Posterior vena cava (tissue), 2 donors: ENCODE measurements around the gene ANKRD35. TPM values are rescaled to one million over a fixed set of nuclear protein-coding genes. Genes with fewer than 3 reads are reported as not detected.

ENCODE experiments used
- DNase-seq: peaks from one replicate; pipeline ENCODE4 v3.0.0-alpha.2; 2020; ENCODE audit warnings: low spot score
- intact Hi-C, 2 donors: fragments of 100-400 bp; cut with DNase I; formaldehyde crosslinking; loops; one replicate each; pipeline versions ENCODE4 v1.14.1 to v1.14.2; 2022 to 2023
- total RNA-seq, 2 donors: library from RNA; stranded (reverse); fragmentation: NEBNext Ultra II Directional; extraction: Animal tissue kit (Norgen Biotek cat#: 25700); gene quantifications; one replicate each; pipeline ENCODE4 v1.2.1, GENCODE V29; 2021
- donor health status: DM: yes; HTN: yes; CAD: no.
- donor health status: DM: yes; HTN: yes; CAD: no.

ANKRD35 gene
- total RNA-seq, 2 donors from 2014 or later, result 5.0 to 7.0 TPM

DNA sequence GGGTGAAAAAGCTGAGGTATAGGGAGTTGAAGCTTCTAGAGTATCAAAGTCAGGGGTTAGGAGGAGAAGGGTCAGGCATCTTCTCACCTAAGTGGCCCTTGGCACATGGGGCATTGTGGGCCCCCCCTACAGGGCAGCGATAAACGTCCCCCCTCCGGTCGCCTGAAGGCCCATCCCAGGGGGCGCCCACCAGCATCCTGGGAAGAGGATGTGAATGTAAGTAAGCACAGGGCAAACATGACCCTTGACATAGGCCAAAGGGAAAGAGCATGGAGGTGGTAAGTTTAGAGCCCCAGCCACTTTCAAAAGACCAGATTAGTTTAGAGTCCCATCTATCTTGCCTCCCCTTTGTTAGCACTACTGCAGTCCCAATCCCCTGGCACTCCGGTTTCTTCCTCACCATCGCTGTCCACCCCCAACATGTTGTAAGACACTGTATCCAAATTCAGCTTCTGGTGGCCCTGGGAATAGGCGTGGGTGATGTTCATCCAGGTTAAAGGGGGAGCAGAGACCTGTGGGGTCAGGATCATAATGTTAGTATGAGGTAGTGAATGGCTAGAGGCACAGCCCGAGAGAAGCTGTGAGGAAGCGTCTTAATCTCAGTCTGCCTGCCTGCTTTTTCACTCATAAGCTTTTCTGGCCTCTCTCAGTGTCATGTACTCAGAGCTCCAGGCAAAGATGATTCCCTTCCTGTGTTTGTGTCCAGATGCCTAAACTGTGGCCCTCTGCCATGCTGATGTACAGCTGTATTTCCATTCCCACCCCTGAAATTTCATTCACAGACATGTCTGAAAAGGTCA, 21.5 kb upstream of the ANKRD35 start:
- peak; percentile 52 for DNase-seq
- intact Hi-C loops, result no loop called here

DNA sequence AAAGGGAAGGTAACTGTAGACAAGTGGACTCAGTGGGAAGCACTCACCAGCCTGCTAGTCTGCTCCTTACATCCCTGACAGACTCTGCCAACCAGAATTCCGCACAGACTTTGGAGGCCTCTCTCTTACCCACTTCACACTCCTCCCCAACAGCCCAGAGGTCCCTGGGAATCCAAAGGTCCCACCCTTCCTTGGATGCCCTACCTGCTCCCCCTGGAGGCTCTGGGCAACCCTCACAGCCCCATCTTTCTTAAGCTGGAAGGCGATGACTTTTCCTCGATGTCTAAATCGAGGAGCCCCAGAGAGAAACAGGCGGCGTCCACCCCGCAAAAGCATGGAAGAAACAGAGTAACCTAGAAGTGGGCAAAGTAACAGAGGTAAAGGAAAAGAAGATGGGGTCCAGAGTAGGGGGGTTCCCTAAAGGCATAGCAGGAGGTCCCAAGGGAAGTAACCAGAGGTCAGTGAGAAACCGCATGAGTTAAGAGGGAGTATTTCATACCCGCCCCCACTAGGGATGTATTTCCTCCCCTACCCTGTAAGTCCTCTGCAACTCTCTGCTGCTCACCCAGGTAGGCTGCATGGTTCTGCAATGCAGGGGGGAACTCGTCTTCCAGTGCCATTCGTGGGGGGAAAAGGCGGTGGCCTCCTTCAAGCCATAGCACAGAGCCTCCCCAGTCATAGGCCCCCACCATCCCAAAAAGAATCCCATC, 15.8 kb upstream of the ANKRD35 start:
- DNase-seq, result no peak
- intact Hi-C loops, result no loop called here

DNA sequence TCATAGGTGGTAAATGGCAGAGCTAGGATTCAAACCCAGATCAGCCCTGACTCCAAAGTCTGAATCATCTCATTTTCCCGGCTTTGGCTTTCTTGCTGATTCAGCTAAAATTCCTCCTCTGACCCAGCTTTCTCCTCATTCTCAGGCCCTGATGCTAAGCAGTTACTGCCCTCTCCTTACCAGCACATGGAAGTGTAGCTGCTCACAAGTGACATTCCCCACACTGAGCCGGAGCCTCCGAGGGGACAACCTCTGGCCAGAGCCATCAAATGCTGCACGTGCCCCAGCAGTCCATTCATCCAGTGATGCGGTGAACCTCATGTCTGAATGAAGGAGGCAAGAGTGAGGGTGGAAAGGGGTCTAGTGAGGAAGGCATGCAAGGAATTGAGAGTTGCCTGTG, 13.1 kb upstream of the ANKRD35 start:
- intact Hi-C loops, result no loop called here

DNA sequence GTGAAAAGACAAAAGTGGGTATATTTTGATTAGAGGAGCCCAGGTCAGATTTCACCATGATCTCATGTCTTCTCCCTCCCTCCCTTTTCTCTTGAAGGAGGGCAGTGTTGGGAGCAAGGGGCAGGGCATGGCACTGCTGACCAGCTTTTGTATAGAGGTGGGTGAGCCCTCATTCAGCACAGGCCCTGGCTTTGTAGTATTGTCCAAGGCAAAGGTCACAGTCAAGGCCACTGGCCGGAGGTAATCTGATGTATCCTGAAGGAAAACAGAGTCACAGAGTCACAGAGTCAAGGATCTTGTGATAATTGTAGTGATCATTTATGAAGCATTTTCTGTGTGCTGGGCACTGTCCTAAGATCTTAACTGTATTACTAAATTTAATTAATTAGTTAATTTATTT, 12.3 kb upstream of the ANKRD35 start:
- intact Hi-C loops, result no loop called here
- DNase-seq, result no peak

More for the DNA sequence above, 13.1 kb upstream of the ANKRD35 start:
- no peak for DNase-seq

DNA sequence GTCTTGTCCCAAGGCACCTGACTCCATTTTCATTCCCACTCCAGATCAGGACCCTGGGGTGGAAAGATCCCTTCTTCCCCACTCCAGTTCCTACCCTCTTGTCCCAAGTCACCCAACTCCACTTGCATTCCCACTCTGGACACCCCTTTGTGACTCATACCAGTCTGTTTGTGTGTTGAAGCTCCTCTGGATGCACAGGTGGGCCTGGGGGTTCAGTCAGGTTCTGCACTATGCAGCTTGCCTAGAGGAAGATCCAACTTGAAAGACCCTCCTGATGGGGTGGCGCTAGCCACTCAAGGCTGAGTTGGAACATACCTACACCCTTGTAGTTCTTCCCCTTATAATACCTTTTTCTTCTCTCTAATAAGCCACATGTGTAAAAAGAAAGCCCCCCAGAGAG, 9.8 kb upstream of the ANKRD35 start:
- intact Hi-C loops, result no loop called here
- DNase-seq, result no peak

DNA sequence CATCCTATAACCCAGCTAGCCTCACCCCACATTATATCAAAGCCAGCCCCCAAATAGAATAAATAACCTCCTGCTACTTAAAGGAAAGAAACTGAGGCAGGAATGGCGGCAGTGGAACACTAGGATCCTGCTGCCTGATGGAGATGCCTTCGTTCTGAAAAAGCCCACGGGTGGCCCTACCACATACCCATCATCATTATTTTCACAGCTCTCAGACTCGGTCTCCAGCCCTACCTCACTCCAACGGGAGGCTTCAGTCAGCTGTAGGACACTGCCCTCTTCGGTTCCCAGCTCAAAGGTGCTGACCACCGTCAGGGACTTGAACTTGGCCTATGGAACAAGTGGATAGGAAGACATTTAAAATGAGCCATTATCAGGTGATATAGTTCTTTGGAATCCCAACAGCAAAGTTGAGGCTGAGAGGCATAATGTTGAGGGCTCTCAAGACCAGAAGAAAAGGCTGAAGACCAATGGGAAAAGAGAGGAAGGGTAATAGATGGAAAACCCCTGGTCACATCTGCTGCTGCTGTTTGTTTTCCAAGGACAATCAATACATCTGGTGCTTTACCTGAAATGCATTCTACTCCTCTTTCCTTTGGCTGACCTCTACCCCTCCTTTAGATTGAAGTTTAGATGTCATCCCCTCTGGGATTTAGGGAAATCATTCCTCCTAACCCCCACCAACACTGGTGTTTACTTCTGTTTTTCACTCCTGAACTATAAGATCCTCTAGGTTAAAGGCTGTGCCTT, 7.8 kb upstream of the ANKRD35 start:
- DNase-seq, result no peak
- intact Hi-C loops, result no loop called here

DNA sequence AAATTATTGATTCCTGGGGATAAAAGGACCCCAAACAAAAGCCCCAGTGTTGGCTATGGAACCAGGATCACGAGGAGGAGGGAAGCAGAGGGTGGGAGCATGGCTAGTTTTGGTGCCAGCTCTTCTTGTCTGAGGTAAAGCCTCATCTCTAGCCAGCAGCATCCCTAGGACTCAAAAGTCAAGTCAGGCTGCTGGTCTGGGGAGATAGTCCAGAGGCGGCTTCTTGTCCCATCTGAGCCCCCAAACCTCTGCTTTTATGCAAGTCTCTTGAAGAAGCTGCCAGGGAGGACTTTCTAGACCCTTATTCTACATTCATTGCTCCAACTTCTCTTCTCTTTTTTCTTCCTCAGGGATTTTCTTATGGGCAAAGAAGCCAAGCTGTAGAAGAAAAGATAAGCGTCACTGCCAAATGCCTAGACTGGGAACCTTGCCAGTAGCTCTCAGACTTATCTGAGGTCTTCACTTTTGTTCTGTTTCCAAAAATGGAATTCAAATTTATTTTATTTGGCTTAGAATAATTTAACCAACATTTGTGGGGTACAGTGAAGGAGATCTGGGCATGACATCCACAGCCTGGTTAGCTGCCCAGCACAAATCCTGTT, 6.9 kb upstream of the ANKRD35 start:
- intact Hi-C loops, result no loop called here
- no peak for DNase-seq

DNA sequence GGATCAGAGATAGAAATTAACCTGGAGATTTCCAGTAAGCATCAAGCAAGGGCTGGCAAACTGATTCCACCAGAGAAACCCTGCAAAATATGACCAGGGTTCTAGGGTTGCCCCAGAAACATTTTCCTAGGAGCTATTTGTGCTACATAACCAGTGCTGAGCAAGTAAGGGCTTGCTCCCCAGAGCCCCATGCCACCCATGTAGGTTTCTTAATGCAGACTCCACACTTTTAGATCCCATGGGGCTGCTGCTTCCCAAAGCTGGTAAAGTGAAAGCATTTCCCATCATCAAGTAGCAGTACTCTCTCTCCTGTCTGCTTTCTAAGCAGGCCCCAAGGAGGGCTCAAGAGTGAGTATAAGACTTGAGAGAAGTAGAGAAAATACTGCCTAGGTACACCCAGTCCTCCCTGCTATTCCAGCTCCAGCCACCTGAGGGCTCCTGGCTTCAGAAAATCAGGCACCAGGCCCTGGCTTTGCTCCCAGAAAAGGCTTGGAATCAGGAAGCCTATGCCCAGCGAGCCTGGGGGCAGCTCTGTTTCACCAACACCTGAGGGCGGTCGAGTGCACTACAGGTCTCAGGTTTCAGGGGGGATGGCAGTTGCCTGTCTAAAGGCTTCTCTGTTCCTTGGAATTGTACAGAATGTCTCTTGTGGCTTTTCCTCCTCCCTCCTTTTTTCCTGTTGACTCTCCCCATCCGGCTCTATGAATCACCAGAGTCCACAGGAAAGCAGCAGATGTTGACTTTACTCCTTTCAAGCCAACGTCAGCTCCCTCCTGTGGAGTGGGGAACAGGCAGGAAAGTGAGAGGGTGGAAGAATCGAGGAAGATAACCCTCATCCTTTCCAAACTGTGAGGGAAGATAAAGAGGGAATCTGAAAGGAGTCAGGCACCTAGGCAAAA, 6.2 kb upstream of the ANKRD35 start:
- DNase-seq, result peak; percentile 95
- intact Hi-C loops, result no loop called here

DNA sequence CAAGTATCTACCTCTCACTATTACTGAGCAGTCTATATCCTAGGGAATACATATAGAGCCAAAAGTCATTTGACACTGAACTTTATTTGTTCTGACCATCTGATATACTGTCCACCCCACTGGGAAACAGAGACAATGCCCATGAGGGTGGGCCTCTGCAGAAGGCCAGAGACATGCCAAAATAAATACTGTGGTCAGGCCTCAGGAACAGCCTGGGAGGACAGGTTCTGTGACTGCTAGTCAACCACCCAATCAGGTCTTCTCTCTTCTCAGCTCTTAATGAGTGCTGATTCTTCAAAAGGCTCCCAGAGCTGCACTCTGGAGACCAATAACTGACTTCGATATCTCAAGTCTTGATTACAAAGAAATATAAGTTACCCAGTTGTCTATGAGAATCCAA, 5.5 kb upstream of the ANKRD35 start:
- DNase-seq, result no peak
- intact Hi-C loops, result no loop called here

DNA sequence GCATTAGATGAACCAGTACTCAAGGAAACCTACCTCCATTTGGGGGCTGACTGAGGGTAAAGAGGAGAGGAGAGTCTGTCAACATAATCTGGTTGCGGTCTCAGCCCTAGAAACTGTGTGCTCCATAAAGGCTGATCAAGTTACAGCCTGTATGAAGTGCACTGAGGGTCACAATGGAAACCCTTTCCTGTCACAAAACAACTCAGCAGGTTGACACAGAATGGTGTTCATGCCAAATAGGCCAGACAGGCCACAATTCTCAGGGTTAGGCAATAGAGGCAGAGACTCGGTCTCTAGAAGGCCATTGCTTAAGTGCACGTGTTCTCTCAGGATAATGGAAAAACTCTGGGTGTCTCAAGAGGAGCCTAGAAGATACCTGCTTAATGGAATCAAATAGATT, 4.1 kb upstream of the ANKRD35 start:
- intact Hi-C loops, result loop anchor here in 1 of 2 donors (10.0 kb wide), 1 partner anchor 125 kb away; no protein-coding TSS in a partner anchor
- DNase-seq, result no peak

DNA sequence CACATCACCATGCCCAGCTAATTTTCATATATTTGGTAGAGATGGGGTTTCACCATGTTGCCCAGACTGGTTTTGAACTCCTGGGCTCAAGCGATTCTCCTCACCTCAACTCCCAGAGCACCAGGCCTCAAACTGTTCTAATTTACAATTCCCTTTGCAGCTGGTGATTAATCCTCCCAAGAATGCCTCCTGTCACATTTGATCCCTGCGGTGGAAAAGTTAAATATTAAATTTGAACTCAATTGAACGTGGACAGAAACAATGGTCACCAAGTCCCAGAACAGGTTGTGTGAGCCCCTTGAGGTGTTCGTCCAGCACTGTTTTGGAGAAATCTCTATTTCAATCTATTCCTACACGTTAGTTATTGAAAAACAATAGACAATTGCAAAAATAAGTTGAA, 2.0 kb upstream of the ANKRD35 start:
- DNase-seq, result no peak
- intact Hi-C loops, result loop anchor here in 1 of 2 donors (10.0 kb wide), 1 partner anchor 127 kb away; no protein-coding TSS in a partner anchor

DNA sequence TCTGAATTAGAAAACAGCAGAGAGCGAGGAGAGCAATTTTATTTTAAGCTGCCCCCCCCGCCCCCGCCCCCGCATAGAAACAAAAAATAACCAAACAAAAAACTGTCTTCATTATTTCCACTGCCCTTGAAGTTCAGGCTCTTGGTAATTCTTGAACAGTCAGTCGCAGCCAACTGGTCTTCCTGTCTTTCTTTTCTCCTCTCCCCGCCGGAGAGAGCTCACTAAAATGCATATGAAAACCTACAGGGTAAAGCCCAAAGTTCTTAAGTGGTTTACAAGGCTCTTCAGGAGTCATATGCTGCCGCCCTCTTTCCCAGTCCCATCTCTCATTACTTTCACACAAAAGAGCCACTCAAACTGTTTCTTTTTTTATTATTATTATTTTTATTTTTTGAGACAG, 1.1 kb upstream of the ANKRD35 start:
- intact Hi-C loops, result loop anchor here in 1 of 2 donors (10.0 kb wide), 1 partner anchor 128 kb away; no protein-coding TSS in a partner anchor

DNA sequence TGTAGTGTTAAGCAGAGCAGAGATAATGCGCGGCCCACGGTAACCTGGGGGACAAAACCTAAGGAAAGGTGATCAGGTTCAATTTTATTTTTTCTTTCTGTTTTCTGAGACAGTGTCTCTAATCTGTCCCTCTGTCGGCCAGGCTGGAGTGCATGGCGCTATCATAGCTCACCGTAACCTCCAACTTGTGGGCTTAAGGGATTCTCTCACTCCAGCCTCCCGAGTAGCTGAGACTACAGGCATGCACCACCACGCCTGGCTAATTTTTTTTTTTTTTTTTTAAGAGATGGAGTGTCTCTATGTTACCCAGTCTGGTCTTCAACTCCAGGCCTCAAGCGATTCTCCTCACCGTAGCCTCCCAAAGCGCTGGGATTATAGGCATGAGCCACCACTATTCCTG, 724 bp upstream of the ANKRD35 start:
- DNase-seq, result no peak
- intact Hi-C loops, result loop anchor here in 1 of 2 donors (10.0 kb wide), 1 partner anchor 128 kb away; no protein-coding TSS in a partner anchor

More for the DNA sequence above, 1.1 kb upstream of the ANKRD35 start:
- no peak for DNase-seq

DNA sequence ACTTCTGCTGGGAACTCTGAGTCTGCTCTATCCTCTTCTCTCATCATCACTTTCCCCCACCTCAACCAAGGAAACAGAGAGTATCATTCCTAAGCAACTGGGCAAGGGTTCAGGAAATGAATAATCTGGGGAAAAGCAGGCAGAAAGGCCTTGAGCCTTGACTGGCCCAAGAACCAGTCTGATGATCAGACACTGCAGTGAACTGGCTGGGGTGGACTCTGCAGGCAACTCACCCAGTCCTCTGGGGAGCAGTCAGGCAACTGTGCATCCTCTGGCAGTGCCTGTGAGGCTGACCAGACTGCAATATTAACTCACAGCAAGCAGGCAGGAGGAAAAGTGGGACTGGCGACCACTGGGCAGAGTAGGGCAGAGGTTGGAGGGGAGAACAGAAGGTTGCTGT, 991 bp downstream of the ANKRD35 start:
- no peak for DNase-seq
- intact Hi-C loops, result loop anchor here in 1 of 2 donors (10.0 kb wide), 1 partner anchor 130 kb away; no protein-coding TSS in a partner anchor

DNA sequence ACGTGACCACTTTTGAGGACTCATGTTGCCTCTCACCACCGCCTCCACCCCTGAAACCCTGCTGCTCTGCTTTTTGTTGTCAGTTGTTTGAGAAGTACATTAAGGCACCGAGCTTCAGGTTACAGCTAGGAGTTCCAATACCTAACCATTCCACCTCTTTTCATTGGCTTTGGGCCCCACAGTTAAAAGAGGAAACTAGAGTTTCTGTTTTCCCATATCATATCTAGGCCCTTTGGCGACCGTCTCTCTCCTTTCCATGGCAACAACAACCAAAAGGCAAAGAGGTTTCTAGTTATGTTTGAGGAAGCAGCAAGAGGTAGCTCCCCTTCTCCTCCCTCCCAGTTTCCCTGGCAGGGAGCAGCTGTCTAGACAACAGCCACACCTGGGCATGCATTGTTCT, 5.9 kb downstream of the ANKRD35 start:
- intact Hi-C loops, result loop anchor here in 1 of 2 donors (10.0 kb wide), 1 partner anchor 135 kb away; no protein-coding TSS in a partner anchor
- no peak for DNase-seq

DNA sequence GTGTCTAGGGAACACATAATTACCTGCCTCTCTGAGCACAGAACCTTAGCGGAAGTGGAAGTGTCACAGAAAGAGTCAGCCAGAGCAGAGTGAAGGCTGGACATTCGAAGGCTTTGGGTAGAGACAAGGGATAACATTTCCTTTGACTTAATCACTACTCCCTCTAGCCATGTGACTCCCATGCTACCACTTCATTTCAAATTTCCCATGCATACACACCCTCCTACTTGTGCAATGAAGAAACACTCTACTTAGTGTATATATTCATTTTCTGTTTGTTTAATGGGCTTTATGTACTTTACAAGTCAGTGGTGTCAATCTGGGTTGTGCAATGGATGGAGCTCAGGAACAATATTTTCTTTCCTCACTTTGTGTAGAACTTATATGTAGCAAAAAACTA, 6.9 kb downstream of the ANKRD35 start:
- intact Hi-C loops, result no loop called here

DNA sequence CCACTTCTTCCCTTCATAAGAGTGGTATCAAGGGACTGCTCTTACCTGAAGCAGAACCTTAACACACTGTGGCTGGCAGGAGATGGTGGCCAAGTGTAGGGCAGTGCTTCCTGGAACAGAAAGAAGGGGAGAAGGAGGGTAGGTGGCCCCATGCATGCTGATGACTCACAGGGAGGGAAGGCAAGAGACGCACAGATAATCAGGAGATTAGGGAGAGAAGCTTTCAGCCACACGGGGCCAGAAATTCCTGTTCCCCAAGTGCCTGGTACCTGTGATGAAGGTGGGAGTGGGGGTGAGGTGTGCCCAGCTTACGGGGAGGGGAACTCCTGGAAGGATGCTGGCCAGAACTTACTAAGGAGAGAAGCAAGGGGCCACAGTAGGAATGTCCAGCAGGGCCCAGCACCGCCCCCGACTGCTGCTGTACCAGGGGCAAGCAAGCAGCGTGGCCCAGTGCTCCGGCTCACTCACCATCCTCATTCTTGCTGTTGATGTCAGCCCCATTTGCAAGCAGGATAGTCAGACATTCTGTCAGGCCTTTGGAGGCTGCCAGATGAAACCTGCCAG, 7.7 kb downstream of the ANKRD35 start:
- intact Hi-C loops, result no loop called here
- no peak for DNase-seq

More for the DNA sequence above, 6.9 kb downstream of the ANKRD35 start:
- DNase-seq, result no peak

DNA sequence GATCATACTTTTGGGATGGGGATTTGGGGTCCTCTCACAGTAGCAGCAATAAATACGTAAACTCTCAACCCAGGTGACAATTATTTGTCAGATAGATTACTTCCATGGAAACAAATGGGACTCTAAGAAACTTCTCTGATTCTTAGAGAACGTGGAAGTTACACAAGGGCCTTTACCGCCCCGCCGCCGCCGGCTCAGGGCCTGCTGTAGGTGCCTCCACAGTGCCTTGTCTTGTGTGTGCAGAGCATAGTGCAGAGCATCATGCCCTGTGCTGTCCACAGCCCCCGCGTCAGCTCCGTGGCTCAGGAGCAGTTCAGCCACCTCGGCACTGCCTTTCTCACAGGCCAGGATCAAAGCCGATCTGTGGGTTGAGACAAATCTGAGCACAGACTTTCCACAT, 11.0 kb downstream of the ANKRD35 start:
- intact Hi-C loops, result no loop called here

More for the DNA sequence above, 11.0 kb downstream of the ANKRD35 start:
- DNase-seq, result no peak
